Measurements from ENCODE around the gene AWAT2.

The AWAT2 gene, protein sequence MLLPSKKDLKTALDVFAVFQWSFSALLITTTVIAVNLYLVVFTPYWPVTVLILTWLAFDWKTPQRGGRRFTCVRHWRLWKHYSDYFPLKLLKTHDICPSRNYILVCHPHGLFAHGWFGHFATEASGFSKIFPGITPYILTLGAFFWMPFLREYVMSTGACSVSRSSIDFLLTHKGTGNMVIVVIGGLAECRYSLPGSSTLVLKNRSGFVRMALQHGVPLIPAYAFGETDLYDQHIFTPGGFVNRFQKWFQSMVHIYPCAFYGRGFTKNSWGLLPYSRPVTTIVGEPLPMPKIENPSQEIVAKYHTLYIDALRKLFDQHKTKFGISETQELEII

DNA sequence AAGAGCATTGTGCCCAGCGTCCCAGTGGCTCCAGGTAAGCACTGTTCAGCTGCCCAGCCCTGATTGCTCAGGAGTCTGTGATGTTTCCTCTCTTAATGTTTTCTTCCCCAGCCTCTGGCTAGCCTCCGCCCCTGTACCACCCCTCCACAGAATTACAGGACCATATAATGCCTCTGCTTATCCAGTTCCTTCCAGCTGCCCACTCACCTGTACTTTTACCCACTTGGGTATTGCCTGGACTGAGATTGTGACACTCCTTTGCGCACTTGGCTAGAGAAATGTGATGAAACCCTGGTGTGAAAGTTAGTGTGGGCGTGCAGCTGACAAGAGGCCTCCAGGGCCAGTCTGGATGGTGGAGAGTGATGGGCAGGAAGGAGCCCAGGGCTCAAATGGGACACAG lies at the start of gene AWAT2:
Gene AWAT2, minus strand, starts transcription at position 14 of the 400 bp plus-strand sequence. Its CDS starts 6 bp downstream, at position 8.
- no peak for DNase-seq (ENCODE audit: low read depth)

DNA sequence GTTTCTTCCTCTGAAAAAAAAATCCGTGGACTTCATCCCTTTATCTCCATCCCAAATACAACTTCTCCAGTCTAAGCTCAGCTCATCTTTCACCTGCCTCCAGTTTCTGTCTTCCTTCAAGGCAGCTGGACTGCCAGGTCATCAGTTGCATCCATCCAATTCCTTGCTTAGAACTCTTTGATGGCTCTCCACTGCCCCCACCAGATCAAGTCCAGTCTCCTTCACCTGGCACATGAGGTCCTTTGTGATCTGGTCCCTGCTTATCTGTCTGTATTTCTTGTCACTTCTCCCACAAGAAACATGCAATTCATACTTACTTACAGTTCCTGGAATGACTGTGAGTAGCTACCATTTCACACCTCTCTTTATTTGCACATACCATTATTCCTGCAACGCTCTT lies 46.3 kb upstream of the AWAT2 start:
- no peak for DNase-seq (ENCODE audit: low read depth)

DNA sequence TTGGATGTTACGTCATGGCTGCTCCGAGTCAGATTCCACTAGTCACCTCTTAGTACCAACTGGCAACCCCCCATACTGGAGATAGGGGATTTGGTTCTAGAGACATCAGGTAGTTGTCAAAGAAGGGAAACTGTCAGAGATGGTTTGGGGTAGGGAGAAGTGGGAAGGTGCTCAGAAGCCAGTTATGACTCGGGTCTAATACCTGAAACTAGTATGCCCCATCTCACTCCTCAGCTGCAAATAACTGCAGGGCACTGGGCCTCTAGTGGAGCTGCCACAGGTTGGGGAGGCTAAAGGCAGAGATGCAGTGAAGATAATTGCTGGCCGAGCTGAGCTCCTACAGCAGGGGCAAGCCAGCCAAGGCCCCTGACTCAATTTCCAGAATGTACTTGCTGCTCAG lies 42.5 kb upstream of the AWAT2 start:
- DNase-seq (ENCODE audit: low read depth), result no peak

DNA sequence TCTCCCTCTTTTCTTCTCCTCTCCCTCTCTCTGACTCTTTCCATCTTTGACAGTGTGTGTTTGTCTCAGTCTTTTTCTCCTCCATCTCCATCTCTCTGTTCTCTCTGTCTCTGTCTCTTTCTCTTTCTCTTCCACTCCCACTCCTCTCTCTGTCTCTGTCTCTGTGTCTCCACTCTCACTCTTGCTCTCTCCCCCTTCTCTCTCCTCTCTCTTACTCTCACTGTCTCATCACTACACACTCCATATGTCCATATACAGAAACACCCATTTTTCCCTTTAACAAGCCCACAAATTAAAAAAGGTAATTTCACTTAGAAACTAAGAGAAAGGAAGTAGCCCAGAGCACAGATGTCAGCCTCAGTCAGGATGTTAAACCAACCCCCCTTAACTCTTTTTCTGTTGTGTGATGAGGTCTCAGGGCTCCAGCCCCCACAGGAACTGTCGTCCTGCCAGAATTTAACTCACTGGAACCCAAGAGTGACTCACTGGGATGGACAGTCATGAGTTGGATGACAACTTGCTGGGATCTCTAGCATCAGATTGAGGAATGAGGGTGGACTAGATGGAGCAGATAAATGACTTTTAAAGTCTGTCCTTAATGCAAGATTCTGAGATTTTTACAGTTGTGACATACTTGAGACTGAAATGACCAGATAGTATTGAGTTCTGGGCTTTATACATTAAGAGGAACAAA lies 40.0 kb upstream of the AWAT2 start:
- DNase-seq (ENCODE audit: low read depth), result peak; percentile 25

DNA sequence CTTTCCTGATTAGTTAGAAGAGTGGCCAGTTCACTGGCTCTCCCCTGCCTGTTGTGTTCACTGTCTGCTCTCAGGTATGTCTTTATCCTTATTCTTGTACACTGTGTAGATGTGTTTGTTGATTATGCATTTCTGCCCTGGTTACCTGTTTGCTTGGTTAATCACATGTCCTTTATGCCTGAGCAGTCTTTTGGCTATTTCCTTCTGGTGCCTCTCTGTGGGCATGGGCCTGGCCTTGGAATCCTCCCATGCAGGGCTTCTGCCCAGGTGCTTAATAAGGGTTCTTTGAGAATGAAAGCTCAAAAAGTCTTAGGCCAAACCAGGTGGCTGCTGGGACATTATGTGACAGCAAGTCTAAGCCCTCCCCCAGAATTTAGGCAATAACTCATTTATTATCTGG lies 39.0 kb upstream of the AWAT2 start:
- DNase-seq (ENCODE audit: low read depth), result no peak

DNA sequence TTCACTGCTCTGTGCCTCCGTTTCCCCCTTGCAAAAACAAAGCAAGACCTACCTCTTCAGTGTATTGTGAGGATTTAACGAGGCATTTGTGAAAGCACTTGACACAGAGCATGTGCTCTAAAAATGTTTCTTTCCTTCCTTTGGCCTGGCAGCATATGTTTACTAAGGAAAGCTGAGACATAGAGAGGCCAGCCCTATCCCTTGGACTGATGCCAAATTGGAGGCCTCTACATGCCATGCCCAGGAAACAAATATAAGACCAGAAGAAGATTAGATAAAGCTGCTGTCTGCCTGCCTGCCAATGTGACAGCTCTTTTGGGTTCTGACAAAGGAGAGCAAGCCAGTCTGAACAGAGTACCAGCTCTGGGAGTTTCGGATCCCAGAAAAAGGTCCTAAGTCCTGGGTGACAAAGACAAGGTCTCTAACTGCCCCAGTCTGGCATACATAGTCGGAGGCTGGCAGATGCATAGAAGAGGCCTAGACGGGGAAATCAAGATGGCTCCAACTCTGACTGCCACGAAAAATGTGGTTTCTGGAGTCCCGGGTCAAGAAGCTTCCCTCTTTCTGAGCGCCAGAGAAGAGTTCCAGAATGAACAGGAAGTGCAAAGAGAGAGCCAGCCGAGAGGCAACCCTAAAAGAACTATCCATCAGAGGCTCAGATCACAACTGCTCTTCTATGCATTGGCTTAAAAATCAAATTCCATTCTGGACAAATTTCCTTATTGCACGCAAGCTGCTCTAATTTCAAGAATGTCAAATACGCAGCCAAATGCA lies 38.3 kb upstream of the AWAT2 start:
- DNase-seq (ENCODE audit: low read depth), result no peak

DNA sequence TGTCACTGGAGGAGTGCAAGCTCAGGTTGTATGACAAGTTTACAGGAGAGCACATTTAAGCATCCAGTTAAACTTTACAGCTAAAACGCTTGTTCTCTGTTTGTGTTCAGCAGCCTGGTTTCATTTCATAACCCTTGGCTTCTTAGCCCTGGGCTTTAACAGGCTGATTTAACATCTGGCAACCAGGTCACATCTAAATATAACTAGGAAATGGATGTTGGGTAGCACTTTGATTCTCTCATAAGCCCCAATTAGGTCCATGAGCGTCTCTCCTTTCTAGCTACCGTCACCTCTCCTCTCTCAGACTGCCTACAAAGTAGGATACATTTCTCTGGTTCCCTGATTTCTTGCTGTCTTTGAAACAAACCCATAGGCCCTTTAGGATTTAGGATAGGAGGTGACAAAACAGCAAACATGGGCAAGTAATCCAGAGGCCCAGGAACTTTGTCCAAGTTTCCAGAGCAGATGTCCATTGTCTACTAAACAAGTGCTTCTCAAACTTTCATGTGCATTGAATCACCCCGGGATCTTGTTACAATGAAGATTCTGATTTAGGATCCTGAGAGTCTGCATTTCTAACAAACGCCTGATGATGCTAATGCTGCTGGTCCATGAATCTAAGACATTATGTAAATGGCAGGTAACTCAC lies 35.0 kb upstream of the AWAT2 start:
- DNase-seq (ENCODE audit: low read depth), result no peak

DNA sequence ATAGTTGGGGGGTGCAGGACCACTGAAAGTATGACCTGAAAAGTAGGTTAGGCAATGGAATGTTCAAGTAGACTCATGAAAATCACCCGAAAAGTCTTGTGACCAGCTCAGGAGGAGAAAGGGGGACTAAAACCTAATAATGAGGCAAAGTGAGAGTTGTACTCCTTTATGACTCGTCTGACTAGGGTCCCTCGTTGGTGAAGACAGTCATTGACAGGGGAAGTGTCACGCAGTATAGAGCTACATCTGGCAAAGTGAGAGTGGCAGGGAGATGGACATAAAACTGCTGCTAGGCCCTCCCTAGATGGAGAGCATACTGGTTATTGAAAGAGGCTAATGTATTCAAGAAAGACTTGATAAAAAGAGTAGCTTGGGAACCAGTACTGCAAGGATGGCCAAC lies 33.0 kb upstream of the AWAT2 start:
- no peak for DNase-seq (ENCODE audit: low read depth)

DNA sequence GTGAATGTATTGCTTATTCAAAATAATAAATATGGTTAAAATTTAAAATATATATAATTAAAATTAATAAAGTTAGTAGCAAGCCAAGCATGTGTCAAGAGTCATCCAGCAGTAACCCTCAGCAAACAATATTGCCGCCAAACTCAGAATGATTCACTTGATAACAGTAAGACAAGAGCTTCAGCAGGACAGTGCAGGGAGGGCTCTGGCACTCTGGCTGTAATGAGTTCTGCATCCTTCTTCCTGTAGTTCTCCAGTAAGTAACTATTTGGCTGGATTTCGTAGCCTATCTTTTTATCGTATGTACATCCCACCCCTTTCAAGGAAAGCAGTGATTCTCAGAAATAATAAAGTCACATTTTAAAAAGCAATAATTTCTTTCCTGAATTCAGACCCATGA lies 30.1 kb upstream of the AWAT2 start:
- no peak for DNase-seq (ENCODE audit: low read depth)

DNA sequence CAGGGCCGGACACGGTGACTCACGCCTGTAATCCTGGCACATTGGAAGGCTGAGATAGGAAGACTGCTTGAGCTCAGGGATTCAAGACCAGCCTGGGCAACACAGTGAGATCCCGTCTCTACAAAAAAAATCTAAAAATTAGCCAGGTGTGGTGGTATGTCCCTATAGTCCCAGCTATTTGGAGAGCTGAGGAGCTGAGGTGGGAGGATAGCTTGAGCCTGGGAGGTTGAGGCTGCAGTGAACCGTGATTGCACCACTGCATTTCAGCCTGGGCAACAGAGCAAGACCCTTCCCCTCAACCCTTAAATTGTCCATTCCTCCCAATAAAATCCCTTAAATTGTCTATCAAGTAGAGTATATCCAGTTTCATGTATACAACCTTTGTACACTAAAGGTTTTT lies 29.6 kb upstream of the AWAT2 start:
- no peak for DNase-seq (ENCODE audit: low read depth)

DNA sequence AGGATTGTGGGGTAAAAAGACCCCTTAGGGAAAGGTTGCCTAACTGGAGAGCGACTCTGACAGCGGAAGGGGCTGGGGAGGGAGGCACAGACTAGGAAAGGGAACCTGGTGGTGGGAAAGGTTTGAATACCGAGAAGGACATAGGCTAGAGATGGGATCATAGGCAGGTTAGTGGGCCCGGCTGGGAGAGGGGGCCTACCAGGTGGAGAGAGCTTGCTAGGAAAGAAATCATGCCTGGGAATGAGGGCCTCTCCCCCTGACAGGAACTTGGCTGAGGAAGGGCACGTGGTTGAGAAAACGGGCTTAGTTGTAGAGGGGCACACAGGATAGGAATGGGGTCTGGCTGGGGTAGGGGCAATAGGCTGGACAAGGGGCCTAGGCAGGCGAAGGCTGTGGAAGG lies 16.9 kb upstream of the AWAT2 start:
- DNase-seq (ENCODE audit: low read depth), result no peak

DNA sequence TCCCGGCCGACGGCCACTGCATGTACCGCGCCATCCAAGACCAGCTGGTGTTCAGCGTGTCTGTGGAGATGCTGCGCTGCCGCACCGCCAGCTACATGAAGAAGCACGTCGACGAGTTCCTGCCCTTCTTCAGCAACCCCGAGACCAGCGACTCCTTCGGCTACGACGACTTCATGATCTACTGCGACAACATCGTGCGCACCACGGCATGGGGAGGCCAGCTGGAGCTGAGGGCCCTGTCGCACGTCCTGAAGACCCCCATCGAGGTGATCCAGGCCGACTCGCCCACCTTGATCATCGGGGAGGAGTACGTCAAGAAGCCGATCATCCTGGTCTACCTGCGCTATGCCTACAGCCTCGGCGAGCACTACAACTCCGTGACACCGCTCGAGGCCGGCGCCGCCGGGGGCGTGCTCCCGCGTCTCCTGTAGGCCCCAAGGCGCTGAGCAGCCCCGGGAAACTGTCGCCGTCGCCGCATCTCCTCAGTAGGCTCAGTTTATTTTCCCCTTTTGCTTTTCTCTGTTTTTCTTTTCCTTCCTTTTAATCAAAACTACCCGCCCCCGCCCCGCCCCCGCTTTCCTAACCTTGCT lies 13.3 kb upstream of the AWAT2 start:
- DNase-seq (ENCODE audit: low read depth), result no peak

DNA sequence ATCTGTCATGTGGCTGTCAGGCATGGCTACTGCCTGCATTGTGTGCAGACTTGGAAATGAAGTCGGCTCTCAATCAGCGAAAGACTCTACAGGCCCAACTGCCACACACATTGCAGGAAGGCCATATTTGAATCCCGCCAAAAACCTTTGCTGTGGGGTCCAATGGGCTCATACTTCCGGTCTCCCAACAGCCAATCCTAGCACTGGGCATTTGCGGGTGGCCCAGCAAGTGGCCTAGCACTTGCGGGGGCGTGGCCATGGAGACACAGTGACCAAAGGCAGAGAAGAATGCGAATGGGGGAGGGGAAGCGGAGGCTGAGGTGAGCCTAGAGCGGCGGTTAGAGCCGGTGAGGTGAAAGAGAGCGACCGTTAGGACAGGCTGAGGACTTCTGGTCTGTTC lies 12.3 kb upstream of the AWAT2 start, which contains the start of gene OTUD6A:
Gene OTUD6A, plus strand, starts transcription at position 382 of the 400 bp plus-strand sequence. CDS start 68 bp downstream, outside the sequence.
- DNase-seq (ENCODE audit: low read depth), result no peak

DNA sequence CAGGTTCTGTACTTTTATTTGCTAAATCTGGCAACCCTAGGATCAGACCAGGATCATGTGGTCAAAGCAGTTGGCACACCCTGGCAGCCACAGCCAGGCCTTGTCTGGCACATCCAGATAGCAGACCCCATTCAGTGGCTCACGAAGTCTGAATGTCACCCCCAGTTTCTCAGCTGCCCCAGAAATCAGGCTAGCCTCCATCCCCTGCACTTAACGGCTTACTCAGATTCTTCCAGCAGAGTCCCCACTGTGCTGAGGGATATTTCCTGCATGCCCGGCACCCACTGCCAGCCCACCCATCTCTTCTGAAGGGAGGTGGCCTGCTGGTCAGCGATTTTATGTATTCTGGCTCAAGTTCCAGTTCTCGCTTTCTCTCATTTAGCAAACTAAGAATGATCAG lies 4.7 kb upstream of the AWAT2 start:
- no peak for DNase-seq (ENCODE audit: low read depth)

DNA sequence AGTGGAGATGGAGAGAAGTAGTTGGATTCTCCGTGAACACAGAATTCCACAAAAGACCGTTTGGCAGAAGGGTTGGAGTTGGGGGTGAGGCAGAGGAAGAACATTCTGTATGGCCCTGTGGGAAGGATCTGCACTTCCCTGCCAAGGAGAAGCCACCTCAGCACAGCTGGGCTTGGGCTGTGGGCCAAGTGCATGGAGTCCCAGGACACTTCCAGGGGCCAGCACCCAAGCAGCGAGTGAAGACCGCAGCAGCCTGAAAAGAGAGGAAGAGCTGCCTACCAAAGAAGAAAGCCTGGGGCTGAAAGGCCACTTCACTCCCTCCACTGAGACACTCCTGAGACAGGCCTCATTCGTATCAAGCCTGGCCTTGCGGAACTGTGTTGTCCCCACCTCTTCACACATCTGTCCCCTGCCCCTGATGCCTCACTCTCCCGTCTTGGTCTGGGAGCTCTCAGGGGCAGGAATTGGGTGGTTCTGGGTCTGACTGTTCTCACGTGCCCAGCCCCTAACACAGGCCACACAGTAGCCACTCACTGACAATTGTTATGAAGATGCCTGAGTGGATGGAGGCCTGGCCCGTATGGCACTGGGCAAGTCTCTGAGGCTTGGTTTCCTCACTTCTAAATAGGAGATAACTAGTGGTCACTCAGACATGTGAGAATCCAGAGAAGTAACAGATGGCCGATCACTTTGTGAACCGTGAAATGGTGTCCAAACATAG lies 3.3 kb upstream of the AWAT2 start:
- DNase-seq (ENCODE audit: low read depth), result no peak

DNA sequence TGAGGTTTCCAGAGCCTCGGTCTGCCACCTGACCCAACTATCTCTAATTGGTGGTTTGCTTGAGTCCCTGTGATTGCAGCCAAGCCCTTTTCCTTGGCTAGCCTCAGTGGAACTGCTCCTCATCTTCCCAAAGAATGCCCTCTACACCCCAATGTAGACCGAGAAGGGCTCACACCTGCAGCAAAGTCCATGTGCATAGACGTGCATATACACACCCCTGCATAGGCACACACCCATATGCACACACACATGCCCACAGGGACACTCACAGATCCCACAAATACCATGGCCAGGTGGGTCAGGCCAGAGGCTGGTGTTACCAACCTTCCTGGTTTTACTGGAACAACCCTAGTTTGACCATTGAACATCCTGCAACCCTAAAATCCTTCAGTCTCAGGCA lies 332 bp downstream of the AWAT2 start:
- no peak for DNase-seq (ENCODE audit: low read depth)

DNA sequence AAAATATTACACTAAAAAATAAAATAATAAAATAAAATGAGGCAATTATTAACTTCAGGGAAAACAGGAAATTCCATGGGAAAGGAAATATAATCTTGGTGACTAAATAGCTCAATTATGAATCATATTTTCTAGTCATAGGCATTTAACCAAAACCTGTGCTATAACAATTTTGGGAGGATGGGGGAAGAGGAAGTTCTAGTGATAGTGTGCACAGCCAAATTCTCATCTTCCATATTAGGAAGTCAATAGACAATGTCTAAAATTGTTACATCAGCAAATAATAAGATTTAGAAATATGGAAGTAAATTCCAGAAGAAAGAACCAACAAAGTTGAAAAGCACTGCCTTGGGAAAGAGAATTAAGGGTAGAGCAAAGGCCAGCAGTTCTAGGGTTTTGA lies 2.8 kb downstream of the AWAT2 start:
- DNase-seq (ENCODE audit: low read depth), result peak; percentile 32

DNA sequence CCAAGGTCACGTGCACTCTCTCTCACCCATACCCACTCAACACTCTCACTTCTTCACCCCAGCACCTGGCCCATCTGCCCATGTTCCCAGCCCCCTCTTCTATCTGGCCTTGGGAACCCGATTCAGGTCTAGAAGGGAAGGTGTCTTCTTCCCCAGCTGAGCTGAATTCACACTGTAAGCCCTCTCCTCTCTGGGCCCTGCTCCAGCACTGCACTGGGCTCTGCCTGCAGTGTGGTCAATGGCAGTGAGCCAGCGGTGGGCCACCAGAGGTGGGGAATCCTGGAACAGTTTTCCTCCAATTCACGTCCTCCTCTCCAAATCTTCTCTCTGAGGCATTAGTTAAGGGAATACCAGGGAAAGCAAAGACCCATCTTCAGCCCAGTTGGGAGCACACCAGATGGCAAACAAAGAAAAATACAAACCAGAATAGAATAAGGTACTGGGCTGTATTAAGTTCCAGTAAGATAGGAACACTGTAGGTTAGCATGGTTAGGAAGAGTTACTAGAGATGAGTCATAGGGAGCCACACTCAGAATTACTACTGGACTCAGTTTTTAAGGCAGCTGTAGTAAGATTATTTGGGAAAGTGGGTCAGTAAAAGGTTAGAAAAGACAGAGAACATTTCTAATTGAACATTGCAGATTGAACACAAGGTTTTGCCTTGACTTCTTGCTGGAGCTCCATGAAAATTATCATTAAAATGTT lies 5.0 kb downstream of the AWAT2 start:
- DNase-seq (ENCODE audit: low read depth), result no peak

DNA sequence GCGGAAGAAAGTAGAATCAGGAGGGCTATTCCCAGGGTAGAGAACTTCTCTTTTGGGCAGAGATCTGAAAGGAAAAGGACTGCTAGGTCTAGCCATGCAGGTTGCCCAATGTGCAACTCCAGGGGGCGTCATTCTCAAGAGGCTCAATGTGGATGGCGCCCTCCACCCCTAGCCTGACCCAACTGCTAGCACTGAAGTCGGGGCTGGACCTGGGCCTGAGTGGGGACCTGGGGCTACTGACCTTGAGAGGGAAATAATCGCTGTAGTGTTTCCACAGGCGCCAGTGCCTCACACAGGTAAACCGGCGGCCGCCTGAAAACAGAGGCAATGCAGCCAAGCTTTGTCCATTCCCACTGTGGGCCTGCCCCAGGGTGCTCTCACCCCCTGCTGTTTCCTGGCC lies 6.1 kb downstream of the AWAT2 start:
- DNase-seq (ENCODE audit: low read depth), result no peak
